Measurements from ENCODE around the gene RPS25.
"Not testable (repeated sequence)": the region's sequence is repeated elsewhere in the genome, so short reads cannot be mapped to it uniquely, and the experiment has no call there.

RPS25 gene

DNA sequence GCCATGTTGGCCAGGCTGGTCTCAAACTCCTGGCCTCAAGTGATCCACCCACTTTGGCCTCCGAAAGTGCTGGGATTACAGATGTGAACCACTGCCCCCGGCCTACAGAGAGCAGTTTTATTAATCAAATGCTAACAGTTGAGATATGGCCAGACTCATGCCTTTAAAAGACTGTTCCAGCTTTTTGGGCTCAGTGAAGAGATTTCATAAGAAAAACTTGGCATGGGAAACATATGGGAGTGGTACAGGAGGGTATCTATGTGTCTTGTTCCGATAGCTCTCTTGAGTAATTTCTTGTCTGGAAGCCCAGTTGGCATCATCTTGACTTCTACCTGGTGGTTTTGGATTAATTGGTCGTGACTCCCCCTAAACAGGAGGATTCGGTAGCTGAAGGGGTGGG, 20.7 kb upstream of the RPS25 start:
- no peak for DNase-seq

GRCh38 chr11:119034813-119035212, 16.7 kb upstream of the RPS25 start:
- no peak for DNase-seq

DNA sequence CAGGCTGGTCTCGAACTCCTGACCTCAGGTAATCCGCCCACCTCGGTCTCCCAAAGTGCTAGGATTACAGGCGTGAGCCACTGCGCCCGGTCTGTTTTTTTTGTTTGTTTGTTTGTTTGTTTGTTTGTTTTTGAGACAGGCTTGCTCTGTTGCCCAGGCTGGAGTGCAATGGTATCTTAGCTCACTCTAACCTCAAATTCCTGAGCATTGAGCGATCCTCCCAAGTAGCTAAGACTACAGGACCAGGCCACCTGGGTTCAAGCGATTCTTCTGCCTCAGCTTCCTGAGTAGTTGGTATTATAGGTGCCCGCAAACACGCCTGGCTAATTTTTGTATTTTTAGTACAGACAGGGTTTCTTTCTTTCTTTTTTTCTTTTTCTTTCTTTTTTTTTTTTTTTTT, 15.3 kb upstream of the RPS25 start:
- DNase-seq, result not testable (repeated sequence)

GRCh38 chr11:119031912-119032280, 13.8 kb upstream of the RPS25 start:
- no peak for DNase-seq

- peak; percentile 99 to 100 for DNase-seq
These were observed 12.3 kb upstream of the RPS25 start, which contains the start of gene SLC37A4 for GRCh38 chr11:119030329-119031047. Gene SLC37A4 (minus strand): TSS chr11:119030877.

DNA sequence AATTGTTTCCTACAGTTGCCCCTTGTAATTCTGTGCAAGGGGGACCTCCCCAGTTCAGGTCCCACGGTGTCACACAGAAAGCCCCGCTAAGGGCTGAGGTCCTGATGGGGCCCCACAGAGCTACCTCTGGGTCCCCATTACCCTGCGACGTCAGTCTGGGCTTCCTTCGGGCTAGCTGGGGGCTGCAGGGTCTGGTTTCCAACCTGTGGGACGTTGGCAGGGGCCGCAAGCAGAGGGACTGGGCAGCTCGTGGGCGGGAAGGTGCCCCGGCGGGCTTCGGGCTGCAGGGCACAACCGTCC, 11.8 kb upstream of the RPS25 start:
- DNase-seq, result no peak

GRCh38 chr11:119029340-119030028, 11.3 kb upstream of the RPS25 start:
- DNase-seq, result no peak

DNA sequence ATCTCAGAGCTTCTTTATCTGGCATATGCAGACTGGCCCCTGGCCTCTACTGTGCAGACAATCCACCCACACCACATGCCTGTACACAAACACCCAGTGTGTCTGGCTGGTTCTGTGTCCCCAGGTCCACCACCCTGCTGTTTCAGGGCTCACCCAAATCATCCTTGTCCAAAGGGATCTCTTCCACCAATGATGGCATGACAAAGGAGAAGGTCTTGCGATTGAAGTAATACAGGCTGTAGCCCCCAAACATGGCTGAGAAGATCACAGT, 10.9 kb upstream of the RPS25 start:
- no peak for DNase-seq

DNA sequence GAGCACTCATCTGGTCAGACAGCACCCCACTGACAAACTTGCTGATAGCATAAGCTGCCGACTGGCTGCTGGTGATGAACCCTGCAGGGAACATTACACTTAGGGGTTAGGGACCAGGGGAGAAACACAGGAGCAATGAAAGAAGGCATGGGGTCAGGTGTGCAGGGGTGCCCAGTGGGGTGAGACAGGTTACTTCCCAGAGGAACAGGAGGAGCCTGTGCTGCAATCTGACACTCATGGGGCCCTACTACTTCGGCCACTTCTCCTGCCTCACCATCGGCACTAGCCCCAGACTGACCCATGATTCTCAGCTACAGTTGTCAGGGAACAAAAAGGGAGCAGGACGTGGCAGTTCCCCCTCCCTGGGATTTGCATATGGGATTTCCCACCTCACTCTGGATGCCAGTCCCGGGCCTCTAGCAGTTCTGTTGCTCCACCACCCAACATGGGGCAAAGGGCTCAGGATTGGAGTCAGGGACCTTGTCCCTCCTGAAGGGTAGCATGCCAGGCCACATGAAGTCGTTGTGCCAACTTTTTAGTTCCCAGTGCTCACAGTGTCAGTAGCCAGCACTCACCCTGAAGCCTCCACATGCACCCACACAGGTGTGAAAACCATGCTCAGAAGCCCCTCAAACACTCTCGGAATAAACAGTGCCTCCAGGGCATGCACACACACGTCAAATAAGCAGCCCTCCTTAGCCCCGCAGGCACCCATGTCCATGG, 10.4 kb upstream of the RPS25 start:
- no peak for DNase-seq

DNA sequence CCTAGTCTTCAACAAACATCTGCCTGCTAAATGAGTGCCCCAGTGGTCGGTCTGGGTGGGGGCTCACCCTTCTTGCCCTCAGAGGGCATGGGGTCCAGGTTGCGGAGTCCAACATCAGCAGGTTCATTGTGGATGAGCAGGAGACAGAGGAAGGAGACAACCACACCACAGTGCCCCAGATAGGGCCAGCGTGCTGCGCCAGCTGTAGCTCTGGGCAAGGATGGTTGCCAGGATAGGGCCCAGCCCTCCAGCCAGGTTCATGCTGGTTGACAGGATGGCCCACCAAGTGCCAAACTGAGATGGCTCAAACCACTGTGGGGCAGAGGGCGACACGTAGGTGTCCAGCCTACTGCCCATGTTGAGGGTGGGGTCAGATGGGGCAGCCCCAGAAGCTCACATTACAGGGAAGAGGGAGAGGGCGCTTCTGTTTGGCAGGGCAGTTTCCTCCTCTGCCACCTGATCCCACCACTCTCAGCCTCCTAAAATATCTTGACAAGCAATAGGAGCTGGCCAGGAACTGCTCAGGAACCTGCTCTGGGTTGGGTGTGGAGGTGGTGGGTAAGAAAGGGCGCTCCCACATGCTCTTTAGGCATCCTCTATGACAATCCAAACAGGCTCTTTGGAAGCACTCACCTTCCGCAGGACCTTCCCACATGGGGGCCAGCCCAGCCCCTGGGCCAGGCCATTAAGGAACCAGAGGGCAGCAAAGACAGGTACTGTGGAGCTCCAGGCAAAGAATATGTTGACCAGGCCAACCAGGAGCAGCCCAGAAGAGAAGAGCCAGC, 9.6 kb upstream of the RPS25 start:
- no peak for DNase-seq

DNA sequence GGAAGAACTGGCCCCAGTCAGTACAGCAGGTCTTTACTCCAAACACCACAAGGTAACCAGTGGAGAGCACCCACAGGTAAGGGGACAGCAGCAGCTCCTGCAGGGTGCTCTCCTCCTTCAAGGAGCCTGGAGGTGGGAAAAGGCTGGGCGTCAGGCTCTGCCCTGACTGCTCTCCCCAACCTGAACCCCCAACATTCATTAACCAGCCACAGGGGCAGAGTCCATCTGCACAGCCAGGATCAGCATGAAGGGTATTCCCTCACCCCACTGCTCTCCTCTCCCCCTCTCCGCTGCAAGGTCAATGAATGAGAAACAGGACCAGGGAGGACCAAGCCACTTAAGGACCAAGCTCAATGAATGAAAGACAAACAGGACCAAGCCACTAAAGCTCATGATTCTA, 8.8 kb upstream of the RPS25 start:
- no peak for DNase-seq

GRCh38 chr11:119025978-119026766, 8.0 kb upstream of the RPS25 start:
- no peak for DNase-seq

GRCh38 chr11:119025541-119025940, 7.4 kb upstream of the RPS25 start:
- no peak for DNase-seq

DNA sequence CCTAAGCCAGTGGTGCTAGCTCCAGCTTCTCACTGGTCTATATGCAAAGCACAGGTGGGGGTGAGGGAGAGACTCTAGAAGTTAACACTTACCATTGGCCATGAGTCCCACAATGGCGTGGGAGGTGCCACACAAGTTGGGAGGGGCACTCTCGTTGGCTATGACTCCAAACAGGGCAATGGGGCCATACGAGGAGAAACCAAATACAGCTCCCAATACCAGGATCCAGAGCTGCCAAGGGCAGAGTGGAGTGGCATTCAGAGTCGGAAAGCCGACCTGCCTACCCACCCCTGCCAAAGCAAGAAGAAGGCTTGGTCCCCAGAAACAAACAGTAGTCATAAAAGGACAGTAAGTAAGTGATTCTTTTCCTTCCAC, 6.9 kb upstream of the RPS25 start:
- no peak for DNase-seq

DNA sequence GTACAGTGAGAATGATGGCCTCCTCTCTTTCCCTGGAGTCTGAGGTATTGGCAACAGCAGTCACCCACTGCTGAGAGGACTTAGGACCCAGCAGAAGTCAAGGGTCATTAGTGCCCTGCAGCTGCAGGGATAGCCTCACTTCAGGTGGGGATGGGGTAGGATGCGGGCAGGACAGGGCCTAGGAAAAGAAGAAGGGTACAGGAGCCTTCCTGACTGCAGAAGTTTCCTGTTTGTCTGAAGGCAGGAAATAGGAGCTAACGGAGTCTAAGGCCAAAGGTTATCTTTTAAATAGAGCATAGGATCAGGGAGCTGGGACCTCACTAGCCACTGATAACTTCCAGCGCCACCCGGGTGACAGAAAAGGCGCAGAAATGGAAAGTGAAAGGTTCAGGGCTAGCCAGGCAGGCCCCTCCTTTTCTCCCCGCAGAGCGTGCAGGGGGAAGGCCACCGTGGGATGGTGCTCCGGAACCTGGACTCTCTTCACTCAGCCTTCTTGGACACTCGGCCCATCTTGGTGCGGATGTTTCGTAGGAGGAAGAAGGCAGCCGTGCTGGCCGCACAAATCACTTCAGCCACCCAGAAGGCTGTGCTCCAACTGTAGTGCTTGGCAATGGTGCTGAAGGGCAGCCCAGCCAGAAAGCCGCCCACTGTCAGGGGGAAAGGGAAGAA, 6.4 kb upstream of the RPS25 start:
- DNase-seq, result no peak

DNA sequence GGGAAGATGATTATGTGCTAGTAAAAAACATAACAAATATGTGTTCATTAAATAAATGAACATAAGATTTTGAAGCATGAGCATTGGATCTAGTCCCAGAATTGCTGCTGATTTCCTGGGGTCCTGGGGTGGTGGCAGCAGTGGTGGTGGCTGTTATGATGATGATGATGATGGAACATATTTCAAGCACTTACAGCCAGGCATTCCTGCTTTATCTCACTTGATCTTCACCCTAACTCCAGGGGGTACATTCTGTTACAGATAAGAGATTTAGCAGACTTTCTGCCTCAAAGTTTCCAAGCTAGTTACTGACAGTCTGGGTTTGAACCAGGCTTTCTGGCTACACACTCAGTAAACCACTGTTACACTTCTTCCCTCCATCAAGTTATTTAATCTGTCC, 5.6 kb upstream of the RPS25 start:
- DNase-seq, result no peak

DNA sequence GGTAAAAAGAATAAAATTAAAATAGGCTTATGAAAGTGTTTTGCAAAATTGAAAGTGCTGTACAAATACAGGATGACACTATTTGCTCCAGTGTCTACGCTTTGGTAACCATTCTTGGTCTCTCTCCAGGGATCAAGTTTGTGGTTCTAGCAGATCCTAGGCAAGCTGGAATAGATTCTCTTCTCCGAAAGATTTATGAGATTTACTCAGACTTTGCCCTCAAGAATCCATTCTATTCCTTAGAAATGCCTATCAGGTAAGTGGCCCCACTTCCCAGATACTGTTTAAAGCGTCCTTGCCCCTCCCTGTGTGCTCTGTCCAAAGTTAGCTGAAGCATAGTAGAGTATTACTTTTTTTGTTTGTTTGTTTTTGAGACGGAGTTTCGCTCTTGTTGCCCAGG, 3.5 kb upstream of the RPS25 start:
- no peak for DNase-seq

GRCh38 chr11:119019996-119020395, 1.9 kb upstream of the RPS25 start:
- DNase-seq, result no peak

GRCh38 chr11:119017377-119017776, 766 bp downstream of the RPS25 start:
- DNase-seq, result not testable (repeated sequence)

GRCh38 chr11:119016216-119017009, 1.7 kb downstream of the RPS25 start:
- no peak for DNase-seq

DNA sequence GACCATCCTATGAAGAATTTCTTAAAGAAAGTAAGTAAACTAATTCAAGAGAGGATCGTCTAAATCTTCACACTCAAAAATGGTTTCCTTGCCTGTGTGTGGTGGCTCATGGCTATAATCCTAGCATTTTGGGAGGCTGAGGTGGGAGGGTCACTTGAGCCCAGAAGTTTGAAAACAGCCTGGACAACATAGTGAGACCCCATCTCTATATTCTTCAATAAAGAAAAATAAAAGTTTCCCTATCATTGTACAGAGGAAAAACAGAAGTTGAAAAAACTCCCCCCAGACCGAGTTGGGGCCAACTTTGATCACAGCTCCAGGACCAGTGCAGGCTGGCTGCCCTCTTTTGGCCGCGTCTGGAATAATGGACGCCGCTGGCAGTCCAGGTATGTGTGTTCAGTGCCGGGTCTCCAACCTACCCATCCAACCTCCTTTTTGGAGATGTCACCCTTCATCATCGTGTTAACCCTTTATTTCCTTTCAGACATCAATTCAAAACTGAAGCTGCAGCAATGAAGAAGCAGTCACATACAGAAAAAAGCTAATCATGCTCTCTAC, 3.0 kb downstream of the RPS25 start:
- no peak for DNase-seq
